SK-N-MC (cell line): ENCODE results near the gene SCTR.

ENCODE experiments used
- DNase-seq: peaks from one replicate; pipeline ENCODE4 v3.0.0-alpha.2; 2011; ENCODE audit warnings: low read depth, low spot score
- H3K27ac ChIP-seq: fragments of 200-600 bp; sonication (generic); 2 replicates; pipeline ENCODE4 v1.5.1; 2016; ENCODE audit warnings: mixed run types
- H3K36me3 ChIP-seq: fragments of 200-600 bp; sonication (generic); 2 replicates; pipeline ENCODE4 v1.6.1; 2017; ENCODE audit warnings: antibody characterized with exemption, low read length, mixed read lengths; ENCODE audit not compliant: insufficient read depth
- H3K4me3 ChIP-seq: fragments of 200-600 bp; sonication (generic); 2 replicates; pipeline ENCODE4 v1.5.1; 2016
- H3K9ac ChIP-seq: fragments of 200-600 bp; sonication (generic); 2 replicates; pipeline ENCODE4 v1.8.0; 2017; ENCODE audit warnings: mixed run types, mixed read lengths; ENCODE audit not compliant: insufficient read length
- H3K9me3 ChIP-seq: fragments of 200-600 bp; sonication (generic); 2 replicates; pipeline ENCODE4 v1.6.1; 2017; ENCODE audit warnings: low read depth, mild to moderate bottlenecking, antibody characterized with exemption, low read length, moderate library complexity, mixed read lengths
- EZH2 ChIP-seq: fragments of 200-600 bp; sonication (generic); IDR thresholded peaks from one replicate; pipeline ENCODE4 v1.6.1; 2017; ENCODE audit warnings: antibody characterized with exemption
- FOXP2 ChIP-seq: optimal IDR thresholded peaks from 2 replicates; pipeline ENCODE3; 2011; ENCODE audit warnings: mild to moderate bottlenecking, moderate library complexity; ENCODE audit not compliant: insufficient read depth; ENCODE audit errors: extremely low read length, control extremely low read depth
- POLR2AphosphoS5 ChIP-seq: IDR thresholded peaks from 2 replicates; pipeline ENCODE4 v1.6.1; 2012; ENCODE audit warnings: mild to moderate bottlenecking, low read depth, low read length, borderline replicate concordance

Gene SCTR

DNA sequence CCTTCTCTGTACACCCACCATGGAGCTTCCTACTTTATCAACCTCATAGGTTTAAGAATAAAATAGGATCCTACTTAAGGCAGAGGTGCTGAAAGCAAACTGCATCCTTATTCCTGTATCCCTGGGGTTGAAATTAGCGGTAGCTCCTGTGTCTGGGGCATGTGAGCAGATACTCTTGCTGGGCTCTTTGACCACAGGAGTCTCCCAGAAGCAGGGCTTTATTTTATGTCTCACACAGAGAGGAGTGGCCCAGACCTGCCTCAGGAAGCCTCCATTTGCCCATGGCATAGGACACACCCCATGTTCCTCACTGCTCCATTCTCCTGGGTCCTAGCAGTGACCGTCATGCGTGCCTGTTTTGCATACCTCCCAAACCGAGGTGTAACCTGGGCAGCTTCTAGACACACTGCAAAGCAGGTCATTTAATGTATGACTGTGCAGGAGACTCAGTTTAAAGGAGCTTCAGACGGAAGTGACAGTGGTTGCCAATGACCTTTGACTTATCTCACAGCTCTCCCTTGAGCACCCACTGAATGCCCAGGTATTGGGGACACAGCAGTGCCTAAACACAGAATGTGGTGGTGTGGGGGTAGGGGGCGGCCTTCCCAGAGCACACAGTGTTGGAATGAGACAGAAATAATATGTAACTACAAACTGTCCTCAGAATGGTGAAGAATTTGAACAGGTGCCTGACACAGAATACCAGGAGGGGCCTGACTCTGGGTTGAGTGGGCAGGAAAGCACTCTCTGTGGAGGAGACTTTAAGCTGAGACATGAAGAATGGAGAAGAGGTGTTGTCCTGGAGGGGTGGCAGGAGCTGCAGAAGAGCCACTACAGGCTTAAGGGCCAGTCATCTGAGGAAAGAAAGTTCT, 89.0 kb downstream of the SCTR start:
- no peak overlapping the region for H3K9ac ChIP-seq
- TF ChIP-seq POLR2AphosphoS5: no peak

DNA sequence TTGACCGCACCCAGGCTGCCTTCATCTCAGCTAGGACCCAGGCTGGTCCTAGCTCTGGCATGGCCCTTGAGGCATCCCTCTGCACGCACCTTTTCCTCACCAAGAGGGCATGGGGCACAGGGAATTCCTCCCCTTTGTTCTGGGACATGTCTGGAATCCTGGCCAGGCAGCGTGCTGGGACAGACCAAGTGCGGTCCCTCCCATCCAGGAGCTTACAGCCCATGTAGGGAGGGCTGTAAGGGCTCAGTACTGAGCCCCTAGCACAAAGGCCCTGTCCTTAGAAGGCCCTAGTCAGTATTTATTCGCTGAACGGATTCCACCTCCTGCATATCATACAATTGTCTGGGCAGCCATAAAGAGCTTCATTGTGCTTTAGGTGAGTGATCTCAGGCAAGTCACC, 89.6 kb downstream of the SCTR start:
- no peaks in the 10 kb centered on the region for H3K36me3 ChIP-seq

More for the DNA sequence above, 89.0 kb downstream of the SCTR start:
- H3K36me3 ChIP-seq: no peaks in the 10 kb centered on the region
- no peak overlapping the region for H3K4me3 ChIP-seq
- H3K27ac ChIP-seq: no peak overlapping the region
- no peak for DNase-seq
- H3K9me3 ChIP-seq: no peaks in the 10 kb centered on the region

DNA sequence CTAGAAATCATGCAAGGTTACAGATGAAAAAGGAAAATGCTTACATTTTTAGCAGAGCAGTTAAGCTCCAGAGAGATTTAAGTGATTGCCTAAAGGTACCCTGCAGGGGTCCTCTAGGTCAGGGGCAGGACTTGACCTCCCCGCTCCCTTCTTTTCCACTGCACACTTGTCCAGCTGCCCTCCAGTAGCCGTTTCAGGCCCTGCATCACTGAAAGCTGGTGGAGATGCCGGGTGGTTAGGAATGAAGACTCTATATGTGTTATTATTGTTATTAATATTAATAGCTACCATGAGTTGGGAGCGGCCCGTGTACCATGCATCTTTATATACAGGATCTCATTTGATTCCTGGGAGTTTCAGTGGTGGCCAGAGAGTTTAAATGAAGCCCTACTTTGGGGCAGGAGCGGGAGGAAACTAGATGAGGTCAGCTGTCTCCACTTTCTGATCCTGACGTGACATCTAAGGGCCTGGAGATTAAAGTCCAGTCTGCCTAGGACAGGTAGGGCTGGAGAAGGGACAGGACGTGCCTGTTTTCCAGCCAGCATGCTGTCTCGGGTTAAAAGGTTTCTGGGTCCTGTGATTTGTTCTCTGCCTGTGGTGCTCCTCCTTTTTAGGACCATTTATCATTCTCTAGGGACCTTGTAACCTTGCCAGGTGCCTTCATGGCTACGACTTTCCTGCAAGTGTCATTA, 90.5 kb downstream of the SCTR start:
- Histone ChIP-seq H3K27ac (no peak overlapping the region), H3K9me3 (no peaks in the 10 kb centered on the region), H3K4me3 (no peak overlapping the region), H3K9ac (no peak overlapping the region), H3K36me3 (no peaks in the 10 kb centered on the region)
- TF ChIP-seq EZH2 (no peak), FOXP2 (no peak), POLR2AphosphoS5 (no peak)
- DNase-seq: no peak

More for the DNA sequence above, 89.6 kb downstream of the SCTR start:
- TF ChIP-seq POLR2AphosphoS5 (no peak), FOXP2 (no peak), EZH2 (no peak)
- H3K4me3 ChIP-seq: no peak overlapping the region
- no peaks in the 10 kb centered on the region for H3K9me3 ChIP-seq
- no peak for DNase-seq
- H3K9ac ChIP-seq: no peak overlapping the region
- no peak overlapping the region for H3K27ac ChIP-seq

DNA sequence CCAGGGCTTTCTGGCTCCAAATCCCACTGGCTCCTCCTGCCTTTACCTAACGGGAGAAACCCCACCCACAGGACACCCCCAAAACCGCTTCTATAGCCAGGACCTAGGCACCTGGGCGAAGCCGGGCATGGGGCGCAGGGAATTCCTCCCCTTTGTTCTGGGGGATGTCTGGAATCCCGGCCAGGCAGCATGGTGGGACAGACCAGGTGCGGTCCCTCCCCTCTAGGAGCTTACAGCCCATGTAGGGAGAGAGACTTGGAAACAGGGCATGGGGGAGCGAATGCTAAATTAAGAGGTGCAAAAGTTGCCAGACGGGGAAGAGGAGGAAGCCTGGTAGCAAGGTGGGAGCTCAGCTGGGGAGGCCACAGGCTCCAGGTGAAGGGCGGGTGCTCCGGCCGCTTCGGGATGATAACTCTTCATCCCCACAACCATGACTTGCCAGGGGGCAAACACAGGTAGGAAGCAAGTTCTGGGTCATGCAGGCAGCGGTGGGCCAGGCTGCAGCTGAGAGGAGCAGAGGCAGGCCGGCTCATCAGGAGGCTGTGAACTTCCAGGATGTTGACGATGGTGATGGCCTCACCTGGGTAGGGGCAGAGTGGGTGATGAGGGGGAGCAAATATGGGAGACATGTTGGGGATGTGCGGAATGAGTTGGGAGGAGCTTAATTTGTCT, 91.3 kb downstream of the SCTR start:
- Histone ChIP-seq H3K9ac (no peak overlapping the region), H3K27ac (no peak overlapping the region), H3K9me3 (no peaks in the 10 kb centered on the region), H3K36me3 (no peaks in the 10 kb centered on the region), H3K4me3 (no peak overlapping the region)
- no peak for DNase-seq
- TF ChIP-seq POLR2AphosphoS5 (no peak), FOXP2 (no peak), EZH2 (no peak)

DNA sequence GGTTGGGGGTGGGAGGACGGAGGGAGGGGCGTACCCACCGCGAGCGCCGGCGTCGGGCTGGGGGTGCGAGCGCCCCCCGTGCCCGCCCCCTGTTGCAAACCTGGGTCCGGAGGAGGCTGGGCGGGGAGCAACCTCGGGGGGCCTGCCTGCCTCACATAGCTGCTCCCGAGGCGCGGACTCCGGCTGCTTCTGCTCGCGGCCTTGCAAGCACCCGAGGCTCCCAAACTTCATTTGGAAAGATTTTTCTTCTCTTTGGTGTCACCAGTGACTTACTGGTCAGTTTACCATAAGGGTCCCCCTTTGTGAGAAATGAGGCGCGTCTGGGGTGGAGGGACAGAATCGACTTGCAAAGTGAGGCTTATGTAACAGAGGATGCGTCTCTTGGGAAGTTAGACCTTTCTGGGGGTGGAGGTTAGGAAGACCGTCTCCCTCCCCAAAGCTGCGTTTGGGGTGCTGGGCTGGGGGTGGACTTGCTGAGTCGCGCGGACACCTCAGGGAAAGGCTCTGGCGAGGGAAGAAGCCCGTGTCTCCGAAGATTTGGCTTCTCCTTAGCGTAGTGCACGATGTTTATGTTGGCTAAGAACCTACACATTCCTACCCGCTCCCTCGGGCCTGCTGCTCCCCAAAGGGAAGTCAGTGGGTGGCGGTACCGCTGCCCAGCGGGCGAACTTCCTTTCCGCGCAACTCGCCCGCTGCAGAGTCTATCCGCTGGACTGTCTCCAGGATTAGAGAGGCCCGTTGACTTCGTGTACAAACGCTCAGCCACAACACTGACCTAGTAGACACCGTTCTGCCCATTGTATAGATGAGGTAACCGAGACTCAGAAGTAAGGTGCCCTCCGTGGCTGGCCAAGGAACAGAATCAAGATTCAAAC, 92.1 kb downstream of the SCTR start:
- Histone ChIP-seq H3K9ac (peak overlapping the region; percentile 53), H3K36me3 (no peaks in the 10 kb centered on the region), H3K9me3 (no peaks in the 10 kb centered on the region), H3K4me3 (peak overlapping the region; percentile 79), H3K27ac (no peak overlapping the region)
- no peak for DNase-seq
- TF ChIP-seq EZH2 (no peak), POLR2AphosphoS5 (no peak), FOXP2 (no peak)

DNA sequence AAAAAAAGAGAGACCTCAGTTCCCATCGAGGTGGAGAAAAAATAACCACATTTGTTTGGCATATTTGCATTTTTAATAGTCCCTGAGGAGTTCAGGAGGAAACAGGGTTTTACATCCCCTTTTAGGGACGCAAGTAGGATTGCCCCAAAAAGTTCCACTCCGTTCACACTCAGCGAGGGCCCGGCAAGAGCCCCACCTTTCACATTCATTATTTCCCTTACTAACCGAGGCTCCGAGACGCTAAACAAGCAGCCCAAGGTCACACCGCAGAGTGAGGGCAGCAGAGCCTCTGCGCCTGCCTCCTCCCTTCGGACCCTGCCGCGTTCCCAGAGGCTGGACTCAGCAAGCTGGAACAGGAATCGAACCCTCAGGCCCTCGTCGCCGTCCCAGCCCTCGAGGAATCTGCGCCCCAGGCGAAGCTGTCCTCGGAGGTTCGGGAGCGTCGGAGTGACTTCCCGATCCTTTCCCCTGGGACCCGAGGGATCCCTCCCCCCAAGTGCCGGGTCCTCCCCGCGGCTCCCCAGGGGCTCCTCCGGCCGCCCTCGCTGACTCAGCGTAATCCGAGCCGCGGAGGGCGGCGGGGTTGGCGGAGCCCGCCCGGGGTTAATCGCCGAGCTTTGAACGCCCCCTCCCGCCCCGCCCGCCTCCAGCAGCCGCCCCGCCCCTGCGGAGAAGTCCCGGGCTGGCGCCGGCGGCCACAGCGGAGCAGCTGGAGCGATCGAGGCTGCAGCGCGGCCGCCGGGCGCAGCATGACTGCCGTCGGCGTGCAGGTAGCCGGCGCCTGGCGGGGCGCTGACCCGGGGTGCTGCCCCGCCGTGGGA, 92.9 kb downstream of the SCTR start, which contains the start of gene TMEM37:
Gene TMEM37 (plus strand): TSS at position 700 of the 821 bp plus-strand sequence. CDS start 50 bp downstream, at position 750.
- Histone ChIP-seq H3K9ac (peak within 1 kb of the TSS; percentile 53), H3K9me3 (no peaks in the 10 kb centered on the region), H3K36me3 (no peaks in the 10 kb centered on the region), H3K4me3 (peak within 1 kb of the TSS; percentile 79), H3K27ac (peak within 1 kb of the TSS; percentile 70)
- TF ChIP-seq FOXP2: no peak
- TF ChIP-seq POLR2AphosphoS5: peak; percentile 22; the same call in 1 of the 2 replicates
- DNase-seq: peak; percentile 24

DNA sequence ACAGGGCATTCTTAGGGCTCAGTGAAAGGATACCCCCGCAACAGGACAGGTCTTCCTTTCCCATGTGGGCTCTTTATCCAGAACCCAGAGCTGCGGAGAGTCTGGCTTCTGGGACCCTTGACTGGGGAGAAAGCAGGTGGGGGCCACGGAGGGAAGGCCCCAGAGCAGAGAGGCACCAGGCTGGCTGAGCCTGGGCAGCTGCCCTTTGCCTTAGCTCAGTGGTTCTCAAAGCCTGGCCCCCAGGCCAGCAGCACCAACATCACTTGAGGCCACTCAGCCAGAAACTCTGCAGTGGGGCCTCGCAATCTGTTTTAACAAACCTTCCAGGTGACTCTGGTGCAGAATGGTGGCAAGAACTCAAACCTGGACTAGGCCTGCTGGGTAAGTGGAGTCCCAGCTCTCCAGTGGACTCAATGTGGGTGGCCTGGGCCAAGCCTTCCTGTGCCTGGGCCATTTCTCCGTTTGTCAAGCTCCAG, 94.2 kb downstream of the SCTR start:
- H3K9me3 ChIP-seq: no peaks in the 10 kb centered on the region
- H3K36me3 ChIP-seq: no peaks in the 10 kb centered on the region
- H3K9ac ChIP-seq: no peak overlapping the region
- TF ChIP-seq EZH2 (no peak), FOXP2 (no peak), POLR2AphosphoS5 (no peak)
- H3K27ac ChIP-seq: peak overlapping the region; percentile 67
- no peak for DNase-seq
- no peak overlapping the region for H3K4me3 ChIP-seq
